HG03575 (cell line): ENCODE results near the gene TMEM87A.
"Not testable (repeated sequence)": the region's sequence is repeated elsewhere in the genome, so short reads cannot be mapped to it uniquely, and the experiment has no call there.

Source experiments
- ATAC-seq: cut with Tn5 transposase; IDR thresholded peaks from one replicate; pipeline ENCODE4 v1.9.1; 2021; ENCODE audit not compliant: unreplicated experiment, insufficient number of reproducible peaks, low FRiP score; ENCODE audit errors: extremely low read depth

TMEM87A gene

DNA sequence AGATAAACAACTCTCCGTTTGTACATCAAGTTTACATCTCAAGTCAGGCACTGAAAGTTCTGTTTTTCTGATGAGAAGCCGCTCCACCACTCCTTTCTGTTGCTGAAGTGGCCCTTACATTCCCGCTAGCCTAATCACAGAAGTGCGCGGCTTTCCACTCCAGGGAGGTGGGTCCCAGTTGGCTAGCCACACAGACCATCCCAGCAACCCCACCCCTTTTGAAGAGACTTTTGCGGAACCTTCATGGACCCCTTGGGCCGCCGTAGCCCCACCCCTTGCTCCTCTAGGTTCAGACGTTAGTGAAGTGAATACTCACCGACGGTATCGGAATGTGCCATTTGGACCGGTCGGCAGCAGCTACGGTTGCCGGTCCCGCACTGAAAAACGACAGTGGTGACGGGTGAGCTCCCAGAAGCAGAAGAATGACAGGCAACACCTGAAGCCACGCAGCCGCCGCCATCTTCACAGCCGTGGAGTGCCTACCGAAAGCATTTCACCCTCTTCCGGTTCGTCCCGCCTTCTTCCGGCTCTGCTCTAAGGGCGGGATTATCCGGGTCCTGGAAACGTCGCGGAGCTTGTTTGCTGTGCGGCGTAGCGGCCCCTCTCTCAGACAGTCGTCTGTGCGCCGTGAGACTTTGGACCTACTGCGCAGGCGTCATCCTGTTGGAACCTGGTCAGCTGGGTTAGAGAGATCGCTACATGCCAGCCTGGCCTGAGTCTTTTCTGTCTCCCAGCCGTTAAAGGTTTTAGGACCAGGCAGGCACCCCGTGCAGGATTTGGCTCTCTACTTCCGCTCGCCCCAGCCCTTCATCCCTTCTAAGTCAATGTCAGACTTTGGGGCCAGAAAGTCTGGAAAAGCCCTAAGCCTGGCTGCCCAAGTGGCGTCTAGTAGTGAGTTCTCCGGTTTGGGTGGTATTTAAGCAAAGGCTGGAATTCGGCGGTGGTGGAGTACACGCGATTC lies at the start of gene TMEM87A, which contains the start of gene GANC:
Gene TMEM87A (minus strand): TSS at position 495 of the 961 bp plus-strand sequence. CDS start 35 bp downstream, at position 460.
Gene GANC (plus strand): TSS at position 263 of the 961 bp plus-strand sequence. CDS start 1,281 bp downstream, outside the sequence.
- peak; percentile 47 for ATAC-seq

DNA sequence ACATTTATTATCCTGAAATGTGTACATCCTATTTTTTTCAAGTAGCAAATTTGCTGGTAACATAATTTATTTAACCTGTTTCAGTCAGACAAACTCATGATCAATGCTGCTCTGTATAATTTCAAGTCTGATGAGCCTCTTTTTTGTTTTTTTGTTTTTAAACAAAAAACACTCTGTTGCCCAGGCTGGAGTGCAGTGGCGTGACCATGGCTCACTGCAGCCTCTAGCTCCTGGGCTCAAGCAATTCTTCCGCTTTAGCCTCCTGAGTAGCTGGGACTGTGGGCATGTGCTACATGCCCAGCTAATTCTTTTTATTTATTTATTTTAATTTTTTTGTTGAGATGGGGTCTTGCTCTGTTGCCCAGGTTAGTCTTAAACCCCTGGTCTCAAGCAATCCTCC lies 46.0 kb upstream of the TMEM87A start:
- no peak for ATAC-seq

GRCh38 chr15:42316282-42316805 lies 43.1 kb upstream of the TMEM87A start:
- not testable (repeated sequence) for ATAC-seq

- no peak for ATAC-seq
Measured at GRCh38 chr15:42315521-42315920, 42.3 kb upstream of the TMEM87A start.

DNA sequence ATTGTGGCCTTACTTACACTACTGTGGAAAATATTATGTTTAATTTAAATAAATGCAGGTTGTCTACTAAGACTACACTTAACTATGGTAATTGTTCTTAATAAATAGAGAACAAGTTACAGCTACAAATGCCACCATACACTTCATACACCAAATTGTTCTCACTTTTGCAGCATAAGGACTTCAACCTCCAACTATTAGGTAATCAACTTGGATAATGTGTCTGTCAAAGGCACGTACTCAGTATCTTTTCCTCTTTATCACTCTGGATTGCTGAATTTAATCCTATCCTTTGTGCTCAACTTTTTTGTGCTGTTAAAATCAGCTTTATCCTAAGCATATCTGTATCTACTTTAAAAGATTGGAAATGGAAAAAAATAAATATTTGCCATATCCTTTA lies 41.6 kb upstream of the TMEM87A start:
- no peak for ATAC-seq

- ATAC-seq, result no peak
Measured at GRCh38 chr15:42313463-42313862, 40.2 kb upstream of the TMEM87A start.

DNA sequence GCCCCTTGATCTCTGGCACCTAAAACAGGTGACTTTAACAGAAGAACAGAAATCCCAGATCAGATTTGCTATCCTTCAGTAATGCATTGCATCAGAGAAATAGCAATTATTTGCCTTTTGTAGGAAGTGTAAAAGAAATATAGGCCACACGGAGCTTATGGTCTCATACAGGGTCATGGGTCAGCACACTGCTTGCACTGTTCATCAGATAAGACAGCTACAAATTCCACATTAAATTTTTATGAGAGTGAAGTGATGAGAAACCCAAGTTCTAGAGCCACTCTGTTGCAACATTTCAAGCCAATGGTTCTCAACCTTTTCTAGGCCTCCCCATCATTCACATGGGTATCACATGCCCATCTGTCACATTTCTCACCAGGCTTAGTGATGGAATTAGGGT lies 33.4 kb upstream of the TMEM87A start:
- ATAC-seq, result no peak

GRCh38 chr15:42301004-42301403 lies 27.8 kb upstream of the TMEM87A start:
- not testable (repeated sequence) for ATAC-seq

DNA sequence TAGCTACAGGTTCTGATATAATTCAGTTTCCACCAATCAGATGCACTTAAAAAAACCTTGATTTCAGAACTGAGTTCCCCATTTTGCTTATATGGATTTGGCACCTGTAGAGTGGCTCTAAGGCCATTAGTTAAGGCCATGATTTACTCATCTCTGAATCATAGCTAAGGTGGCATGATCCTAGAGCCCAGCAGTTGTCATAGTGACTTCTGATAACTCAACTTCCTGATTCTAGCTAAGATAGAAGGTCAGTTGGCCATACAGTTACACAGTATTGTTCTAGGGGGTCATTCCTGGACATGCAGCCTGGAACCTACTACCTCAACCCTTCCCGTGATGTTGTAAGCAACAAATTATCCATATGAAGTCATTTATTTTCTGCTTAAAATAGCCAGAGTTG lies 15.9 kb upstream of the TMEM87A start:
- ATAC-seq, result no peak

DNA sequence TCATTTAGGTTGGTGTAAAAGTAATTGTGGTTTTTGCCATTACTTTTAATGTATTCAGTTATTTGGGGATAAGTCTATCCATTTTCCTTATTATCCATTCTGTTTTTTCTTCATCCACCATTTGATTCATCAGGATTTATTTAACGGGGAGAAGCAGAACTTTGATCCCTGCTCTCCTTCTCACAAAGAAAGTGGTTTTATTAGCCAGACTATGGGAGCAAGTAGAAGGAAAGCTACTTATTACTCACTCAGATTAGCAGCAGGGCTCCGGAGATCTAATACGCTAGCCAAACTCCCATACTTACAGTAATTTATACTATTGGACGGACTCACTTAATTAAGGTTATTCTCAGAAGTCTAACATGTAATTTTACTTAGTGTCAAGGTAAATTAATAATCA lies 14.7 kb upstream of the TMEM87A start:
- ATAC-seq, result no peak

- ATAC-seq, result no peak
Measured at GRCh38 chr15:42286445-42287029, 13.3 kb upstream of the TMEM87A start.

GRCh38 chr15:42285034-42285433 lies 11.8 kb upstream of the TMEM87A start:
- ATAC-seq, result no peak

DNA sequence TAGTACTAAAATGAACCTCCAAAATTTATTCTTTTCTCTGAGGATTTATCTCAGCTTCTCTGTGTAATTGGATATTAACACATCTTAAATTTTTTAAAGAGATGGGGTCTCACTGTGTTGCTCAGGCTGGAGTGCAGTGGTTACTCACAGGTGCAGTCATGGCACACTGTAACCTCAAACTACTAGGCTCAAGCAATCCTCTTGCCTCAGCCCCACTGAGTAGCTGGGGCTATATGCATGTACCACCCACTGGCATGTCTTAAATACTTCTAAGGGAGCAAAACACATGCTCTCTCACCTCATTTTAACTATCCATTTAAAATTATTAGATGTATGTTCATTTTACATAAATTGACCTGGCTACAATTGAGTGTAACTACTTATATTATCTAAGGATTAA lies 11.3 kb upstream of the TMEM87A start:
- ATAC-seq, result no peak

GRCh38 chr15:42283671-42284070 lies 10.4 kb upstream of the TMEM87A start:
- ATAC-seq, result no peak

DNA sequence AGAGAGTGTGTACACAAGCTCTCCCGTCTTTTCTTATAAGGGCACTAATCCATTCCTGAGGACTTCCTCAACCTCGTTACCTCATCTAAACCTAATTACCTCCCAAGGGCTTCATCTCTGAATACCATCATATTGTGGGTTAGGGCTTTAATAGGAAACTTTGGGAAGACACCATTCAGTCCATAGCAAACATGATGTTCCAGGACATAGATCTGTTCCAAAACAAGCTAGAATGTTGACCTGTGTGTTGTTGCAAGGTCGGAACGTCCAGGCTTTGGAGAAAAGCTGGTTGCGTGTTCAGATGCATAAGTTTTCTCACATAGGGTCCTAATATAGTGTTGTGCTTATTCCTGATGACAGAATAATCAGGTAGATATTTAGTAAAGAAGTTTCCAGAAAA lies 9.7 kb upstream of the TMEM87A start:
- ATAC-seq, result no peak

- ATAC-seq, result no peak
Measured at GRCh38 chr15:42282344-42282743, 9.1 kb upstream of the TMEM87A start.

DNA sequence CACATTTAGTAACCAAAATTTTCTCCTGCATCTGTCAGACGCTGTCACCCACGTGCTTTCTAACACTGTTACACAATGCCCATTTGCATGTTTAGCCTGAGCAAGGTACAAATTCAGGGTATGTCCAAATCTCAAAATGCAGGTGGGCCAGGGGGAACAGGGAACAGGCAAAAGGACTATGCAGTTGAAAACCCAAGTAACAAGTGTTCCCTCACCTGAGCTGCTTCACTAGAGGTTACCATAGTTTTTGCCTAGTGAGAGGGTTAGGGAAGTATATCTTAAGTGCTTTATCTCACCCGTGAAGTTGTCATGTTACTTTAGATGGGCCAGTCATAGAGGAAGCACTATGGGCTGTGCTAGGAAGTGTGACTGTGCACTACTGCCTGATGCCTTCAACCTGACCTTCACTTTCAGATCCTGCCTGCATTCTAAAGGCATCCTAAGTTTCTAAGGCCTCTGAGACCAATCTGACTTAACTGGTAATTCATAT lies 6.0 kb upstream of the TMEM87A start:
- ATAC-seq, result no peak

DNA sequence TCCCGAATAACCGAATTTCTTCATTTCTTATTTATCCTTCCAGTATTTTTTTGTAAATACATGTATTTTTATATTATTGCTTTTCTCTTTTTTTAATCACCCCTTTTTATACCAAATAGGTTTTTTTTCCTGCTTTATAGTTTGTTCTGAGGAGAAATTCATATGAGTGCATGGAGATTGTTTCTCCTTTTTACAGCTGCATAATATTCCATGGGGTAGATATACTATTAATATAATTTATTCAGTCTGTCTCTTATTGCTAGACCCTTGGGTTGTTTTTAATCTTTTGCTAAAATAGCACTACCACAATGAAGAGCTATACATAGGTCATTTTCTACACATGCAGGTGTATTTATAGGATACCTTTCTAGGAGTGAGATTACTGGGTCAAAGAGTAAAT lies 3.5 kb upstream of the TMEM87A start:
- ATAC-seq, result no peak

GRCh38 chr15:42275780-42276391 lies 2.7 kb upstream of the TMEM87A start:
- no peak for ATAC-seq

- ATAC-seq, result no peak
Measured at GRCh38 chr15:42274702-42274989, 1.4 kb upstream of the TMEM87A start.
